ENCODE measurements around the gene NUP188. TPM values are rescaled to one million over a fixed set of nuclear protein-coding genes. Genes with fewer than 3 reads are reported as not detected.
A peak's percentile ranks its signal among the peaks of the same experiment; 100 is the strongest.

NUP188 gene
- total RNA-seq, 1 donor = 59.2 TPM

DNA sequence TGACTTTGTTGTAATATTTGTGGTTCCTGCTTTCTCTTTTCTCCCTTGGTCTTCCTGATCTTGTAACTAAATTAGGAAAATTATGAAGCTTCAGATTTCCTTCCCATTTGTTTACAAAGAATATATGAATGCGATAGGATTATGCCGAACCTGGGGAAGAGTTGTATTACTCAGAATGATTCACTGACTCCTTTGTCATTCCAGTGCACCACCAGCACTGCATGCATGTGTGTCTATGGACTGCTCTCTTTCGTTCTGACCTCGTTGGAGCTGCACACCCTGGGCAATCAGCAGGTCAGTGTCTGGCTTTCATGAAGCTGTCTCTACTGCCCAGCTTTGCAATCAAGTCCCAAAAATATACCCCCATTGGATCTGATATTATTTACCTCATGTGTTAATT is 25.5 kb downstream of the NUP188 start:
- TF ChIP-seq, protein P1, sequence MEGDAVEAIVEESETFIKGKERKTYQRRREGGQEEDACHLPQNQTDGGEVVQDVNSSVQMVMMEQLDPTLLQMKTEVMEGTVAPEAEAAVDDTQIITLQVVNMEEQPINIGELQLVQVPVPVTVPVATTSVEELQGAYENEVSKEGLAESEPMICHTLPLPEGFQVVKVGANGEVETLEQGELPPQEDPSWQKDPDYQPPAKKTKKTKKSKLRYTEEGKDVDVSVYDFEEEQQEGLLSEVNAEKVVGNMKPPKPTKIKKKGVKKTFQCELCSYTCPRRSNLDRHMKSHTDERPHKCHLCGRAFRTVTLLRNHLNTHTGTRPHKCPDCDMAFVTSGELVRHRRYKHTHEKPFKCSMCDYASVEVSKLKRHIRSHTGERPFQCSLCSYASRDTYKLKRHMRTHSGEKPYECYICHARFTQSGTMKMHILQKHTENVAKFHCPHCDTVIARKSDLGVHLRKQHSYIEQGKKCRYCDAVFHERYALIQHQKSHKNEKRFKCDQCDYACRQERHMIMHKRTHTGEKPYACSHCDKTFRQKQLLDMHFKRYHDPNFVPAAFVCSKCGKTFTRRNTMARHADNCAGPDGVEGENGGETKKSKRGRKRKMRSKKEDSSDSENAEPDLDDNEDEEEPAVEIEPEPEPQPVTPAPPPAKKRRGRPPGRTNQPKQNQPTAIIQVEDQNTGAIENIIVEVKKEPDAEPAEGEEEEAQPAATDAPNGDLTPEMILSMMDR (IDR thresholded peaks at IDR 0.05; ENCODE audit: insufficient read depth, low read depth, low read length) = no peak
- peak; percentile 41 for DNase-seq (ENCODE audit: low read depth)
- no peak overlapping the region for H3K4me3 ChIP-seq (ENCODE audit: low read depth, low read length)

DNA sequence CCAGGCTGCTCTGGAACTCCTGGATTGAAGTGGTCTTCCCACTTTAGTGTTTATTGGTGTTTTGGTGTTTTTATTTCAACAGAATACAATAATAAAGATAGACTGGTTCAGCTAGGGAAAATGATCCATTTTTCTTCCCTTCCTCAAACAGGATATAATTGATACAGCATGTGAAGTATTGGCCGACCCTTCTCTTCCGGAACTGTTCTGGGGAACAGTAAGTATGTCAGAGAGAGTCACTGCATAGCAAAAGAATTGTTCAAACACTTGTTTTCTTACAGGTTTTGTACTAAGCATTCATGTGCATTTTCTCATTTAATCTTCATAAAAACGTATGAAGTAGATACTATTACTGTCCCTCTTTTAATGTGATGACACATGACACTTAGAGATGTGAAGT is 31.6 kb downstream of the NUP188 start:
- no peak for DNase-seq (ENCODE audit: low read depth)
- TF ChIP-seq, protein P1 (IDR thresholded peaks at IDR 0.05; ENCODE audit: insufficient read depth, low read depth, low read length) = no peak
- H3K4me3 ChIP-seq (ENCODE audit: low read depth, low read length) = no peak overlapping the region

DNA sequence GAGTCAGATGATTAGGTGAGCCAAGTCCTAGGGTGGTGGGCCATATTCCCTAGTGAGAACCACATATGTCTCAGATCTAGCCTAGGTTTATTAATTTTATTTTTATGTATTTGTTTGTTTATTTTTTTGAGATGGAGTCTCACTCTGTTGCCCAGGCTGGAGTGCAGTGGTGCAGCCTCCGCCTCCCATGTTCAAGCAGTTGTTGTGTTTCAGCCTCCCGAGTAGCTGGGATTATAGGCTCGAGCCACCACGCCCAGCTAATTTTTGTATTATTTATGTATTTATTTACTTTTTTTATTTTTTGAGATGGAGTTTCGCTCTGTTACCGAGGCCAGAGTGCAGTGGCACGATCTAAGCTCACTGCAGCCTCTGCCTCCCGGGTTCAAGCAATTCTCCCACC is 36.0 kb downstream of the NUP188 start:
- H3K4me3 ChIP-seq (ENCODE audit: low read depth, low read length) = no peak overlapping the region
- TF ChIP-seq, protein P1 (IDR thresholded peaks at IDR 0.05; ENCODE audit: insufficient read depth, low read depth, low read length) = no peak
- no peak for DNase-seq (ENCODE audit: low read depth)

DNA sequence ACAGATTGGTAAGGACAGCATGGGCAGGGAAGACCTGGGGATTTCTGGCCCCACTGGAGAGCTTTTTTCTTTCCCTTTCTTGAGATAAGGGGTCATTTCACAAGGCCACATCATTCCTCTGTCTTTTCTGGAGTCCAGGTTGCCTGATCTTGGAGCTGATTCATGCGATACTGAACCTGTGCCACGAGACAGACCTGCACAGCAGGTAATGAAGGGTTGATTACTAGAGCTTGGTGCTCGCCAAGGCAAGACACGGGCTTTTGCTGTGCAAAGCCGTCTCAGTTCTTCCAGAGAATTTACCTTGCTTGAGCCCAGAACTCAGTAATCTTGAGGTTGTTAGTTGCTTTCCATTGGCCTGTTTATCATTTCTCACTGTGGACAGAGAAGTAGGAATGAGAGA is 39.2 kb downstream of the NUP188 start:
- TF ChIP-seq, protein P1 (IDR thresholded peaks at IDR 0.05; ENCODE audit: insufficient read depth, low read depth, low read length) = no peak
- no peak for DNase-seq (ENCODE audit: low read depth)

DNA sequence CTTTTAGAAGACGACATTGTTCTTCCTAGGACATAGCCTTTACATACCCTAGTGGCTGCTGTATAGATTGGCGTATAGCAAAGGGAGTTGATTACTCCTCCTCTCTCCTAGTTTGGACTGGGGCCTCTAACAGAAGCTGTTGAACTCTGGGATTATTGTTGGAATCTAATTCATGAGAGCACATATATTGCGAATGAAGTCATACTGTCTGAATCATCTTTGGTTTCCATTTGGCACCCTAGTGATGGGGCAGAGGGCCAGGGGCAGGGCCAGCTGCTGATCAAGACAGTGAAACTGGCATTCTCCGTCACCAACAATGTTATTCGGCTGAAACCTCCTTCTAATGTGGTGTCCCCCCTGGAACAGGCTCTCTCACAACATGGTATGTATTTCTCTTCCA is 40.3 kb downstream of the NUP188 start:
- TF ChIP-seq, protein P1 (IDR thresholded peaks at IDR 0.05; ENCODE audit: insufficient read depth, low read depth, low read length) = no peak
- DNase-seq (ENCODE audit: low read depth) = peak; percentile 56
- H3K4me3 ChIP-seq (ENCODE audit: low read depth, low read length) = no peak overlapping the region

More for the DNA sequence above, 39.2 kb downstream of the NUP188 start:
- no peak overlapping the region for H3K4me3 ChIP-seq (ENCODE audit: low read depth, low read length)

DNA sequence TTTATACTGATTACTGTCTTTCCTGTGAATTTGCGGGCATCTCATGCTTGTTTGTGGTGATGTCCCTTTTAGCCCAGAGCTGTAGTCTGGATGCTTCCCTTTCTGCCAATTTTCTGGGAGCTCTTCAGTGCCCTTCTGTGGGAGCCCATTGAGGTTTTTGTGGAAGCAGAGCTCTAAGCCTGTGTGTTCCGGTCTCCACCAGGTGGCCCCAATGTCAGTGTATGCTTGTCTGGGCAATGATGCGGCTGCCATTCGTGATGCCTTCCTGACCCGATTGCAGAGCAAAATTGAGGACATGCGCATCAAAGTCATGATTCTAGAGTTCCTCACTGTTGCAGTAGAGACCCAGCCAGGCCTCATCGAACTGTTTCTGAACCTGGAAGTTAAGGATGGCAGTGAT is 45.5 kb downstream of the NUP188 start:
- peak; percentile 23 for DNase-seq (ENCODE audit: low read depth)
- no peak overlapping the region for H3K4me3 ChIP-seq (ENCODE audit: low read depth, low read length)
- TF ChIP-seq, protein P1 (IDR thresholded peaks at IDR 0.05; ENCODE audit: insufficient read depth, low read depth, low read length) = peak; percentile 41

DNA sequence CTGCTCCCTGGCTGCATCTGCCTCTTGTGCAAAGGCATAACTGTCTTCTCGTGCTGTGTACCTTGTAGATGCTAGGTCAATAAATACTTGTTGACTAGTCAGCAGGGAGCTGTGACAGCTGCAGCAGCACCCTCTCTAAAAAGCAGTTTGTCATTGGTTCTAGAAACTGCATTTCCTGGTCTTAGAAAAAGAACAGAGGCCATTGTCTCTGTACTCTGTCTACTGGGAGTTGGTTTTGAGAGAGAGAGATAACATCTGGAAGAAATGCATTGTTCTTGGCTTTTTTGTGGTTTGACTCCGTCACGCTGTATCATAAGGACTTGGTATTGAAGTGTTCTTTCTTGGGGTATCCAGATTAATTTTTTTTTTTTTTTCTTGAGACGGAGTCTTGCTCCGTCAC is 48.3 kb downstream of the NUP188 start:
- no peak for DNase-seq (ENCODE audit: low read depth)
- no peak overlapping the region for H3K4me3 ChIP-seq (ENCODE audit: low read depth, low read length)
- TF ChIP-seq, protein P1 (IDR thresholded peaks at IDR 0.05; ENCODE audit: insufficient read depth, low read depth, low read length) = no peak
